Neural progenitor cell (in vitro differentiated cells): ENCODE measurements around the gene IL1RAPL1.

ENCODE experiments used
- CTCF ChIP-seq: fragments of 200-600 bp; sonication (generic); IDR thresholded peaks from 2 replicates; pipeline ENCODE4 v1.5.1; 2017; ENCODE audit warnings: antibody characterized with exemption, mild to moderate bottlenecking
- EZH2 ChIP-seq: fragments of 200-600 bp; sonication (generic); IDR thresholded peaks from 2 replicates; pipeline ENCODE4 v1.6.1; 2017; ENCODE audit warnings: antibody characterized with exemption, mild to moderate bottlenecking, moderate library complexity

DNA sequence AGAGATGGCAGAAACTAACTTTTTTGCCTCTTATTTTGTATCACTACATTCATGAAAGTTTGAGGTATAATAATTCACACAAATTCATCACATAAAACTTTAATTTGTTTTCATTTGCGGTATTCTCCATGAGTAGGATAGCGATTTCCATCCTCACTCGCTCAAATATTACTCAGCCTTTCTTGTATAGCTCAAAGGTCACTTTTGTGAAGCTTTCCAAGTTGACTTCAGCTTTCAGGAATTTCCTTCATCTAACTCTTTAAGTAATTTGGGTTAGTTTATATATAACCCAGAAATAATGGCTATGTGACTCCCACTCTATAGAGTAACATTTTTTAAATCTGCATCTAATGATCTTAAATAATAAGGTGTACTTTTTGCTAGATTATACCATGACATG, 314.4 kb downstream of the IL1RAPL1 start:
- TF ChIP-seq CTCF (no peak), EZH2 (no peak)
